ENCODE data around the gene LEFTY1.
"Not testable (repeated sequence)": the region's sequence is repeated elsewhere in the genome, so short reads cannot be mapped to it uniquely, and the experiment has no call there.

LEFTY1 gene, protein sequence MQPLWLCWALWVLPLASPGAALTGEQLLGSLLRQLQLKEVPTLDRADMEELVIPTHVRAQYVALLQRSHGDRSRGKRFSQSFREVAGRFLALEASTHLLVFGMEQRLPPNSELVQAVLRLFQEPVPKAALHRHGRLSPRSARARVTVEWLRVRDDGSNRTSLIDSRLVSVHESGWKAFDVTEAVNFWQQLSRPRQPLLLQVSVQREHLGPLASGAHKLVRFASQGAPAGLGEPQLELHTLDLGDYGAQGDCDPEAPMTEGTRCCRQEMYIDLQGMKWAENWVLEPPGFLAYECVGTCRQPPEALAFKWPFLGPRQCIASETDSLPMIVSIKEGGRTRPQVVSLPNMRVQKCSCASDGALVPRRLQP

DNA sequence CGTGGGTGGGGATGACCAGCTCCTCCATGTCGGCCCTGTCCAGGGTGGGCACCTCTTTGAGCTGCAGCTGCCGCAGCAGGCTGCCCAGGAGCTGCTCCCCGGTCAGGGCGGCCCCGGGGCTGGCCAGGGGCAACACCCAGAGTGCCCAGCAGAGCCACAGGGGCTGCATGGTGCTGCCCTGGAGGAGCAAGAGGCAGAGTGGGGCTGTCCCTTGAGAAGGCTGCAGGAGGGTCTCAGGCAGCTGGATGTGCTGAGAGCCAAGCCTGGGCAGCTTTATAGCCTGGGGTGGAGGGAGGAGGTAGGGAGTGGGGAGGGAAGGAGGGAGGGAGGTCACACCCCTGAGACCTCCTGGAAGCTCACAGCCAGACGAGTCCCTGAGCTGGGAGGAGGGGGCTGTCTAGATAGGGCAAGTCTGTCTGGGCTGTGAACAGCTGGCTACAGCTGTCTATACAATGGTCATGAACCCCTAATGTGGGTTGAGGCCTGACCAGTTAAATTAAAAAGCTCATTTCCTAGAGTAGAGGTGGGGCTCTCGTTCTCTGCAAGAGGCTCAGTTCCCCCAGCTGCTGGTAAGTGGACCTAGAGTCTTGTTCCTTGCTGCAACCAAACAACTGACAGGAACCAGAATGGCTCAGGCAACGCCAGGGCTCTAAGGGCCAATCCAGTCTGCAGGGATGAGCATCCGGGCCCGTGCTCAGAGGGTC lies at the start of gene LEFTY1:
LEFTY1 (minus strand) TSS at position 249 of the 704 bp plus-strand sequence; CDS start at position 169, 80 bp downstream.
- no peak for FAIRE-seq

DNA sequence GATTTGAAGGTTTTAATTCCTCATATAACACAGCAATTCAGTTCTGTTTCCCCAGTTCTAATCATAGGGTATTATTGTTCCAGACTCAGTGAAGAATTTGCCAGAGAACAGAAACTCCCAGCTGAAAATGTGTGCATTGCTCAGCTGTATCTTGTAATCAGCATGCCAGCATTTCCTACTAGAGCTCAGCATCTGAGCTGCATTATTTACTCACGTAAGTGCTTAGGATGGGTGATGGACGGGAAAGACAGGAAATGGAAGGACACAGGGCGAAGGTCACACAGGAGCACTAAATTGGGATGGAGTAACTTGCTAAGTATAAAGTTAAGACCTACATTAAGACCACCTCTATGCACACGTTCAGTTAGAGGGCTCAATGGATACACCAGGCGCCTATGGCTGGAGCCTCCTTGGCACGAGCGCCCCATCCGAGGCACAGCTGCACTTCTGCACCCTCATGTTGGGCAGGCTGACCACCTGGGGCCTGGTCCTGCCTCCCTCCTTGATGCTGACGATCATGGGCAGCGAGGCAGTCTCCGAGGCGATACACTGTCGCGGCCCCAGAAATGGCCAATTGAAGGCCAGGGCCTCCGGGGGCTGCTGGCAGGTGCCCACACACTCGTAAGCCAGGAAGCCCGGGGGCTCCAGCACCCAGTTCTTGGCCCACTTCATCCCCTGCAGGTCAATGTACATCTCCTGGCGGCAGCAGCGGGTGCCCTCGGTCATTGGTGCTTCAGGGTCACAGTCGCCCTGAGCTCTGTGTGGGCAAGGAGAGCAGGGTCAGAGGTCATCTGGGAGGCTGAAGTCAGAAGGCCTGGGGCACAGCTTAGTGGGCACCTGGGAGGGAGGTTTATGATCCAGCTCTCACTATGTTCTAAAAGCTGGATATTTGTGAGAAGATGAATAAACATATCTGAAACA lies 48.4 kb upstream of the LEFTY1 start:
- FAIRE-seq, result no peak

DNA sequence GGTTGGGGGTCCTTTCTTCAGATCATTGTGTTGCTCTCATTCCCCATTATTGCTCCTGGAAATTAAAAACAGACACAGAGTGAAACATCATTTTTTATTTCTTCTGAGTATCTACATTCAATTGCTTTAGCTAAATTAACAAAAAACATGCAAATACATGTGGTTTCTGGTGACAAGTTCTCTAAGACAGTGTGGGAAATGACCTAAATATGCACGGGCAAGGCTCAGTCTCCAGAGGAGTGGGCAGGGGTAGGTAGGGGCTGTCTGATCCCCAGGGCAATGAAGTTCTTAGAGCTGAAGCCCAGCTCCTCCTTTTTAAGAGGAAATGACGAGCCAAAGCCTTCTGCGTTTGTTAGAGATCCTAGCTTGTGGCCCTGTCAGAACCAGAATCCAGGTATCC lies 47.6 kb upstream of the LEFTY1 start:
- FAIRE-seq, result no peak

DNA sequence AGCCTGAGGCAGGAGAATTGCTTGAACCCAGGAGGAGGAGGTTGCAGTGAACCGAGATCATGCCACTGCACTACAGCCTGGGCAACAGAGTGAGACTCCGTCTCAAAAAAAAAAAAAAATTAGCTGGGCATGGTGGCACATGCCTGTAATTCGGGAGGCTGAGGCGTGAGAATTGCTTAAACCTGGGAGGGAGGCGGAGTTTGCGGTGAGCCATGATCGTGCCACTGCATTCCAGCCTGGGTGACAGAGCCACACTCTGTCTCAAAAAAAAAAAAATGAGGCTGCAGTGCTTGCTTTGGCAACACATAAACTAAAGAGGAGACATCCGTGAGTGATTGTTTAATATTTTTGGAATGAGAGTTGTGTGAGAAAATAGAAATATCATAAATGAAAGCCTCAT lies 47.1 kb upstream of the LEFTY1 start:
- FAIRE-seq, result not testable (repeated sequence)

DNA sequence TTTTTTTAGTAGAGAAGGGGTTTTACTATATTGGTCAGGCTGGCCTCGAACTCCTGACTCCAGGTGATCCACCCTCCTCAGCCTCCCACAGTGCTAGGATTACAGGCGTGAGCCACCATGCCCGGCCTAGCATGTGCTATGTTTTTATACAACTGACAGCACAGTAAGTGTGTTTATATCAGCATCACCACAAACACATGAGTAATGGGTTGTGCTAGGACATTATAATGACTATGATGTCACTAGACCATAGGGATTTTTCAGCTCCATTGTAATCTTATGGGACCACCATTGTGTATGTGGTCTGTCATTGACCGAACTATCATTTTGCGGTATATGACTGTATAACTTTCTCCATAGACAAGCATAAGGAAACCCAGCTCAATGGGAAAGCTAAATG lies 45.8 kb upstream of the LEFTY1 start:
- FAIRE-seq, result no peak

DNA sequence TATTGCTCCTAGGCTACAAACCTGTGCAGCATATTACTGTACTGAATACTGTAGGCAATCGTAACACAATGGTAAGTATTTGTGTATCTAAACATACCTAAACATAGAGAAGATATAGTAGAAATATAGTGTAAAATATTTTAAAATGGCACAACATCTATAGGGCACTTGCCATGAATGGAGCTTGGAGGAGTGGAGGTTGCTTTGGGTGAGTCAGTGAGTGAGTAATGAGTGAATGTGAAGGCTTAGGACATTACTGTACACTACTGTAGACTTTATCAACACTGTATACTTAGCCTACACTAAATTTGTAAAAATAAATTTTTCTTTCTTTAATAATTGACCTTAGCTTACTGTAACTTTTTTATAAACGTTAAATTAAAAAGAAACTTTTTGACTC lies 44.1 kb upstream of the LEFTY1 start:
- FAIRE-seq, result no peak

DNA sequence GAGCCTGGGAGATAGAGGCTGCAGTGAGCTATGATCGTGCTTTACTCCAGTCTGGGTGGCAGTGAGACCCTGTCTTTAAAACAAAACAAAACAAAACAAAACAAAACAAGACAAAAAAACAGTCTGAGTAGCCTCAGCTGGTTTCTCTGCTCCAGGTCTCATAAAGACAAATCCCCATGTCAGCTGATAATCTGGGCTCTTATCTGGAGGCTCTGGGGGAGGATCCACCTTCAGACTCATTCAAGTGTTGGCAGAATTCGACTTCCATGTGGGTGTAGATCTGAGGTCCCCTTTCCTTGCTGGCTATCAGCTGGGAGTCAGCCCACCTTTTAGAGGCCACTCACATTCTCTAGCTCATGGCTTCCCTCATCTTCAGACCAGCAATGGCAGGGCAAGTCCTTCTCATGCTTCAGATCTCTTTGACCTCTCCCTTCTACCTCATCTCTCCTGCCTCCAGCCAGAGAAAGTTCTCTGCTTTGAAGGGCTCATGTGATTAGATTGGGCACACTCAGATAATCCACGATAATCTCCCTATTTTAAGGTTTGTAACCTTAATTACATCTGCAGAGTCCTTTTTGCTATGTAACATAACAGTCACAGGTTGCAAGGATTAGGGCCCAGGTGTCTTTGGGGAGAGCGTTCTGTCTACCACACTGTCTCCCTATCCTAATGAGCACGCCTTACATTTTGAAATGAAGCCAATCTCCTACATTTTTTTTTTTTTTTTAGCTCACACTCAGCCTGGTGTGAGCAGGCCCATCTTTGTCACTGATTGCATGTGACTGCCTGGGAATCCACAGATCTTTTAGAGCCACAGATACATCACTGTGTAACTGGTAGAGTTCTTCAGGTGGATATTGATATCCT lies 42.6 kb upstream of the LEFTY1 start:
- FAIRE-seq, result no peak

DNA sequence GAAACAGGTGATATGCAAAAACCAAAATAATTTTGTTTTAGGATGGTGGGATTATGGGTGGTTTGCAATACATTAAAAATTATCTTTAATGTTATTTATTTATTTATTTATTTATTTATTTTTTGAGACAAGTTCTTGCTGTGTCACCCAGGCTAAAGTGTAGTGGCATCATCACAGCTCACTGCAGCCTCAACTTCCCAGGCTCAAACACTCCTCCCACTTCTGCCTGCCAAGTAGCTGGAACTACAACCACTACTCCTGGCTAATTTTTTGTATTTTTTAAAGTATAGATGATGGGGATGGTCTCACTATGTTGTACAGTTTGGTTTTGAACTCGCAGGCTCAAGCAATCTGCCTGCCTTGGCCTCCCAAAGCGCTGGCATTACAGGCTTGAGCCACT lies 41.6 kb upstream of the LEFTY1 start:
- no peak for FAIRE-seq

DNA sequence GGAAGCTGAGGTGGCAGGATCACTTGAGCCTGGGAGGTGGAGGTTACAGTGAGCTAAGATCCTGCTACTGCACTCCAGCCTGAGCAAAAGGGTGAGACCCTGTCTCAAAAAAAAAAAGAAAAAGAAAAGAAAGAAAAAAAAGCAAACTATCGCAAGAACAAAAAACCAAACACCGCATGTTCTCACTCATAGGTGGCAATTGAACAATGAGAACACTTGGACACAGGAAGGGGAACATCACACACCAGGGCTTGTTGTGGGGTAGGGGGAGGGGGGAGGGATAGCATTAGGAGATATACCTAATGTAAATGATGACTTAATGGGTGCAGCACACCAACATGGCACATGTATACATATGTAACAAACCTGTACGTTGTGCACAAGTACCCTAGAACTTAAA lies 40.5 kb upstream of the LEFTY1 start:
- FAIRE-seq, result not testable (repeated sequence)

DNA sequence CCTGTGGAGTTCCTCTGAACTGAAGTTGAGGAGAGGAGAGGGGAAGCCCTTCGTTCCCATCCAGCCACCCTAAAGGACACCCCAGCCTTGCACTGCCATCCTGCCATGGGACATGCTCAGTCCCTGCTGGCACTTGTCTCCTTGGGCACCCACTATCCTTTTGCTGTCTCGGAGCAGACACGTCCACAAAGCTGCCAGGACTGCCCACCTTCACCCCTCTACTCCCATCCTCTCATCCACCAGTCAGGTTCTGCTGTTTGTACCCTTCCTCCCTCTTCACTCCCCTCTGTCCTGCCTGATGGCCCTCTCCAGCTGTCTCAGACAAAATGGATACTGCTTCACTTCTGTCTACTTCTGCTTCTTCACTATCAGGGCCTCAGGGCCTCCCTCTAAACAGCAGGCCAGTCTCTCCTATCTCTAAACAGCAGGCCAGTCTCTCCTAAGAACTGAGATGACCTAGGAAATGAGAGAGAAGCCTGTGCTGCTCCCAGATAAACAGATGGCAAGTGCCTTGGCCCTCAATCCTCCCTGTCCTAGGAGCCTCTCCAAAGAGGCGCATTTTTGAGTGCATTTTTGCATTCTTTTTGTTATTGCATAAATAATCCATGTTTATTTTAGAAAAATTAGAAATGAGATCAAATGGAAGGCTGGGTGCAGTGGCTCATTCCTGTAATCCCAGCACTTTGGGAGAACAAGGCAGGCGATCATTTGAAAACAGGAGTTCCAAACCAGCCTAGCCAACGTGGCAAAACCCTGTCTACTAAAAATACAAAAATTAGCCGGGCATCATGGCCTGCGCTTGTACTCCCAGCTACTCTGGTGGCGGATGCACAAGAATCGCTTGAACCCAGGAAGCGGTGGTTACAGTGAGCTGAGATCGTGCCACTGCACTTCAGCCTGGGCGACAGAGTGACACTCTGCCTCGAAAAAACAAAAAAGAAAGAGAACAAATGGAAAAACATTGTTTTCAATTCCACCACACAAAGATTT lies 39.5 kb upstream of the LEFTY1 start:
- FAIRE-seq, result no peak

DNA sequence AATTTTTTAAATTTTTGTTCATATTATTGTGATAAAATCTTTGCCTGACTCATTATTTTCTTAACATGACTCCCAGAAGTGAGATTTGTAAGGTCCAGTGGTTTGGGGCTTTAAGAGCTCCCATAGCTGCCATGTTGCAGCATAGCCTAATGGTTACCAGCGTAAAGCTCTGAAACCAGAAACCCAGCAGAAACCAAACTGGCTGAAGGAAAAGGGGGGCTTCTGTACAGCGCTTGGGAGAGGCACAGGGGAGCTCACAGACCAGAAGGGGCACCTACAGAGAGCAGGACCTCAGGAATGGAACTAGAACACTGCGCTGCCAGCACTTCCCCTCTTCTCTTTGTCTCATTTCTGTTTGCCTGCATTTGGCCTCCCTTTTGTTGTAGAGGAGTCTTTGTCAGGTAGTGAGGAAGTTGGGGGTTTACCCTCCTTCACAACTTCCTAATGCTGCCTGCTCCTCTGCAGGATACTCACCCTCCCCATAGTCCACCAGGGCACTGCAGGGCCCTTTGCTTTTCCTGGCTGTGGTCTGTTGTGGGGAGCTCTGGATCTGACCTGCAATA lies 37.7 kb upstream of the LEFTY1 start:
- no peak for FAIRE-seq

DNA sequence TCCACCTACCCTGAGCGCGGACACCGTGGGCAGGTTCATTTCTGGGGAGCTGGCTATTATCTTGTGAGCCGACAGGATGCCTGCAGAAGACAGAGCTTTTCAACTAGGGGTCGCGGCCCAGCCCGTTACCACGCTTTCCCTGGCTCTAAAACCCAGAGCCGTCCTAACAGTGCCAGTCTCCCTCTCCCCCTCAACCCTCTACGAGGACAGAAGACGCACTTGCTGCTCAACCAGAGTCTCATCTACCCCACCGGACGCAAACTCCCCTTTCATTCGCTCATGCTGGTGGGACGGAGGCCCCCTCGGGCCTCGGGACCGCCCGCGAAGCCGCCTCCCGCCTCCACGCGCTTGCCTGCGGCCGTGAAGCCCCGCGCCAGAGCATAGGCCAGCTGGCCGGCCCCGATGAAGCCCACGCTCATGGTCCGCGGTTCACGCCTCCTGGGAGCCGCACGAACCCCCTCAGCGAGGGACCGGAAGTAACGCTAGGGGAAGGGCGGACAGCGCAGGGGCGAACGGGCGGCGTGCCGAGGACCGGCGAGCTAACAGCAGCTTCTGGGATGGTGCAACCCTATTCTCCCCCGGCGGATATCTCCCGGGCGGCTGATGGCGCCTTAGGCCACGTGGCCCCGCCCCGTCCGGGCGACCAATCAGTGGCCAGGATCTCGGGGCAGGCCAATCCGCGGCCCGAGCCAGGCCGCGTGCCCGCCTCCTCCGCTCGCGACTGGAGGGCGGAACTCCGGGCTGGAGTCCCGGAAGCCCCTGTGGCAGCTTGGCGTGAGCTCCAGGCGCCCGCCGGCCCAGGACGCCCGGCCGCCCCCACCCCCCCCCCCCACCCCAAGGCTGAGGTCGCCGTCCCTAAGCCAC lies 35.0 kb upstream of the LEFTY1 start, which contains the start of gene PYCR2:
PYCR2 (minus strand) TSS at position 559 of the 864 bp plus-strand sequence; CDS start at position 419, 140 bp downstream.
- FAIRE-seq, result peak; percentile 6

DNA sequence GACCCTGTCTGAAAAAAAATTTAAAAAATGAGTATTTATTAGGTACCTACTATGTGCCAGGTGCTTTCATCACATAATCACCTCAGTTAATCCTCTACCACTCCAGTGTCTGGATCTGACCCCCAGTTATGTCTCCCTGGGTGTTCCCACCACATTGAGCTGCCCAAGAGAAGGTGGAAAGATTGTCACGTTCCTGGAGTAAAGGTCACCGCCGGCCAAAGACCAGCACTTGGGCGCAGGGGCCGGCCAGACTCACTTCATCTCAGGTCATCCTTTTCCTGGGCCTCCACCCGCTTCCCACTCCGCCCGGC lies 34.4 kb upstream of the LEFTY1 start:
- no peak for FAIRE-seq

DNA sequence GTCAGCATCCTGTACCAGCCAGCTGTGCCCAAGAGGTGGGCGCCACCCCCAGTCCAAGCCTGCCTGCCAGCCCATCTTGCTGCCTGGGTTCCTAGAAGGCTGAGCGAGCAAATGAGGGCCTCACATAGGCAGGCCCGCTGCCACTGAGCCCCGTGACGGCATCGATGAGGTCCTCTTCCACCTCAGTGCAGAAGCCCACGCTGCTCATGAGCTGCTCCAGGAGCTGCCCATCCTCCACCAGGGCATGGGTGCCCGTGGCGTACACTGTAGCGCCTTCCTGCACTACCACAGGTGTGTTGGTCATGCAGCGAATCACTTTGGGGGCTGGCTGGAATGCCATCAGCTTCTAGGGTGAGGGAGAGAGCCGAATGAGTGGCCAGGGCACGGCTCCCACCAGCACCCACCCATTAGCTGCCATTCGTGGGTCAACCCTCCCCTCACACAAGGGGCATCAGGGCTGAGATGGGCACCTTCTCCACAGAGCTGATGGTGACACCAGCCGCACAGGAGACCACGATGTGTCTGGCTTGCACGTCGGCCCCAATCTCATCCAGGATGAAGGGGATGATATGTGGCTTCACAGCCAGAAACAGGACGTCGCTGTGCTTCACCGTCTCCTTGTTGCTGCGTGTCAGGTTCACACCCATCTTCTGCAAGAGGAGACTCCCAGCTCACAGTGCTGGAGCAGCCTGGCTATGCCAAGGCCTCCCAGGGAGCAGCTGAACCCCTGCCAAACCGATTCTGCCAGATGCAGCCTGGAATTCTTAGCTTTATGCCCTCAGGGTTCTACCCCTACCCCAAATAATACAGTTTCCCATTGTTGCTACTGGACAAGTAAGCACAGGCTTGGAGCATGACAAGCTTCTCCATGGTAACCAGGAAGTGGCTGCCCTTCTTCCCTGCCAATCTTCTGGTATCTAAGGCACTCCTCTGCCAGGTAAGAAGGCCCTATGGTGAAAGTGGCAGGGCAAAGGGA lies 33.1 kb upstream of the LEFTY1 start:
- FAIRE-seq, result no peak

DNA sequence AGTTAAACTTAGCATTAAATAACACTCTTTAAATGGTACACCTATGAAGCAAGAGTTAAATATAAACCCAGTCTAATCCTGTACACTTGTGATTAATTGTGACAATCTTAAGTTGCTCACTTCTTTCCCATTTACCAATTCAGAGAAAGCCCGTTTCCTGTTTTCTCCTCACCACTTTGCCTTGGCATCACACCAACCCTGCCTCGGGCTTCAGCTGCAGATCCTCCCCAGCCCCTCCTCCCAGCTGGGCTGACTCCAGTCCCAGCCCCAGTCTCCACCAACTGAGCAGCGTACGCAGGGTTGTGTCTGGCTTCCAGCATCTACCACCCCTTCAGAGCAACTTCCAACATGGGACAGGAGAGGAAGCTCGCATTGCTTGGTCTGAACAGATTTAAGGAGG lies 31.0 kb upstream of the LEFTY1 start:
- no peak for FAIRE-seq

DNA sequence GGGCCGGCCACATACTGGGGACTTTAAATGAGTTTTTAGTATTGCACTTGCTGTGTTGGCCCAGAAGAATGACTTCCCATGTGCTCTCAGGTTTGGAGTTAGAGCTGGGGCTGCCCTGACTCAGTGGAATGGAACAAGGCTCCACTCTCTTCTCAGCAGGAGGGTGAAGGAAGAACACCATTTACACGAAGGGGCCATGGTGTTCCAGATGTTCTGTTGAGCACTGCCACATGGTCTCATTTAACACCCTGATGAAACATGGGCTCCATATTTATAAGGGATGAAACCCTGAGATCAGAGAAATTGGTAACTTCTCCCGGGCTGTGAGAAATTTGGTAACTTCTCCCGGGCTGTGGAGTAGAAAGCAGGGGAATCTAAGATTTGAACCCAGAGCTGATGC lies 29.3 kb upstream of the LEFTY1 start:
- no peak for FAIRE-seq

DNA sequence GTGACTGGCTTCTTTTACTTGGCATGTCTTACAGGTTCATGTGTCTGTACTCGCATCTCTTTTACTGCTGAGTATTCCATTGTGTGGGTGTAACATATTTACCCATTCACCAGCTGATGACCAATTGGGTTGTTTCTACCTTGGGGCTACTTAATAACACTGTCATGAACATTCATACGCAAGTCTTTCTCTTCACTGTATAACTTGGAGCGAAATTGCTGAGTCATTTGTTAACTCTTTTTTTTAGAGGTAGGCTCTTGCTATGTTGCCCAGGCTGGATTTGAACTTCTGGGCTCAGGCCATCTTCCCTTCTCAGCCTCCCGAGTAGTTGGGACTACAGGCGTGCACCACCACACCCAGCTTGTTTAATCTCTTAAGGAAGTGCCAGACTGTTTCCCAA lies 28.6 kb upstream of the LEFTY1 start:
- FAIRE-seq, result no peak

DNA sequence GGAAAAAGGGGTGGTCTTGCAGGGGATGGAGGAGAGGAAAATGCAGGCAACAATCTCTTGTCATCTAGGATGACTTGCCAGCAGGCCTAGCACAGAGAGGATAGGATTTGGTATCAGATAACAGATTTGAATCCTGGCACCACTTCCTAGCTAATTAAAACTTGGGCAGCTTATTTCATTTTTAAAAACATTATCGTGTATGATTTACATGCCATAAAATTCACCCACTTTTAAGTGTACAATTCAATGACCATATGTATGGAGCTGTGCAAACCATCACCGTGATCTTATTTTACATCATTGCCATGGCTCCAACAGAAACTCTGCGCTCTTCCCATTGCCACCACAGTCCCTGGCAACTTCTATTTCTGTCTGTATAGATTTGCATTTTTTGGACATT lies 28.2 kb upstream of the LEFTY1 start:
- FAIRE-seq, result no peak
